HepG2 (cell line): ENCODE results near the gene PXMP4. TPM values are rescaled to one million over a fixed set of nuclear protein-coding genes. Genes with fewer than 3 reads are reported as not detected.

Experiments
- ATF7-NPFF ChIP-seq: sonication (generic); formaldehyde crosslinking; IDR thresholded peaks from 2 replicates; pipeline ENCODE4 v1.8.1; 2023; ENCODE audit warnings: mild to moderate bottlenecking, low read depth, missing genetic modification reagents, moderate library complexity
- CC2D1A ChIP-seq: sonication (generic); formaldehyde crosslinking; IDR thresholded peaks from 2 replicates; pipeline ENCODE4 v1.8.1; 2023; ENCODE audit warnings: mild to moderate bottlenecking, missing genetic modification reagents
- CEBPB ChIP-seq: IDR thresholded peaks from 2 replicates; pipeline ENCODE4 v1.6.1; 2011; ENCODE audit warnings: low read depth, low read length, improper control_type of control experiment, borderline replicate concordance
- DNMT3B ChIP-seq: conservative IDR thresholded peaks from 2 replicates; pipeline ENCODE4 v1.6.1; 2016; ENCODE audit warnings: missing biosample characterization, control low read depth
- HDAC1 ChIP-seq: sonication (generic); formaldehyde crosslinking; IDR thresholded peaks from 2 replicates; pipeline ENCODE4 v1.5.1; 2020; ENCODE audit warnings: mild to moderate bottlenecking, missing genetic modification reagents
- HIC2 ChIP-seq: sonication (generic); formaldehyde crosslinking; IDR thresholded peaks from 2 replicates; pipeline ENCODE4 v1.9.0; 2022; ENCODE audit warnings: low read depth, missing genetic modification reagents
- ISL2 ChIP-seq: sonication (generic); formaldehyde crosslinking; IDR thresholded peaks from 2 replicates; pipeline ENCODE4 v1.5.0; 2020; ENCODE audit warnings: missing genetic modification reagents
- KIAA2018 ChIP-seq: sonication (generic); formaldehyde crosslinking; IDR thresholded peaks from 2 replicates; pipeline ENCODE4 v1.5.0; 2020; ENCODE audit warnings: mild to moderate bottlenecking, missing genetic modification reagents, borderline replicate concordance
- LRRFIP1 ChIP-seq: sonication (generic); formaldehyde crosslinking; conservative IDR thresholded peaks from 2 replicates; pipeline ENCODE4 v1.4.0; 2020; ENCODE audit warnings: missing genetic modification reagents
- MAFG ChIP-seq: sonication (generic); formaldehyde crosslinking; IDR thresholded peaks from 2 replicates; pipeline ENCODE4 v1.5.1; 2020; ENCODE audit warnings: mild to moderate bottlenecking, missing genetic modification reagents
- SP4 ChIP-seq: sonication (generic); formaldehyde crosslinking; IDR thresholded peaks from 2 replicates; pipeline ENCODE4 v1.8.1; 2023; ENCODE audit warnings: mild to moderate bottlenecking, missing genetic modification reagents
- TAF1 ChIP-seq: sonication (generic); formaldehyde crosslinking; IDR thresholded peaks from 2 replicates; pipeline ENCODE4 v1.4.0; 2020; ENCODE audit warnings: missing genetic modification reagents
- ZBTB1 ChIP-seq: sonication (generic); formaldehyde crosslinking; IDR thresholded peaks from 2 replicates; pipeline ENCODE4 v1.4.0; 2020; ENCODE audit warnings: missing genetic modification reagents, borderline replicate concordance
- ZFP41 ChIP-seq: sonication (generic); formaldehyde crosslinking; IDR thresholded peaks from 2 replicates; pipeline ENCODE4 v1.4.0; 2020; ENCODE audit warnings: mild to moderate bottlenecking, missing genetic modification reagents, borderline replicate concordance
- ZNF331 ChIP-seq: sonication (generic); formaldehyde crosslinking; IDR thresholded peaks from 2 replicates; pipeline ENCODE4 v1.4.0; 2020; ENCODE audit warnings: missing genetic modification reagents
- ZNF547 ChIP-seq: sonication (generic); formaldehyde crosslinking; IDR thresholded peaks from 2 replicates; pipeline ENCODE4 v1.5.1; 2020; ENCODE audit warnings: mild to moderate bottlenecking, missing genetic modification reagents
- ZNF552 ChIP-seq: sonication (generic); formaldehyde crosslinking; IDR thresholded peaks from 2 replicates; pipeline ENCODE4 v1.9.0; 2022; ENCODE audit warnings: missing genetic modification reagents, mild to moderate bottlenecking, borderline replicate concordance
- ZNF737 ChIP-seq: sonication (generic); formaldehyde crosslinking; IDR thresholded peaks from 2 replicates; pipeline ENCODE4 v1.5.0; 2020; ENCODE audit warnings: missing genetic modification reagents, mild to moderate bottlenecking, borderline replicate concordance
- polyA plus RNA-seq, 8 experiments: library from polyadenylated mRNA; depleted of rRNA in 3 of 8; stranded (reverse) in 7 of 8; unstranded in 1 of 8; fragments of >200 nt; fragmentation: Illumina TruSeq in 4 of 8; extraction: Trizol in 4 of 8; gene quantifications; 2 replicates each; pipeline versions ENCODE4 v1.2.1 to v1.2.3, GENCODE V29; 2011 to 2016; ENCODE audit warnings: low read depth in 4 of 8, missing spikeins in 1 of 8, mixed read lengths in 1 of 8; ENCODE audit not compliant: insufficient read depth in 1 of 8
- total RNA-seq, 5 experiments: library from RNA; depleted of rRNA; stranded (reverse); fragments of >200 nt; fragmentation: Illumina TruSeq; extraction: Trizol; gene quantifications; 2 replicates each; pipeline ENCODE4 v1.2.3, GENCODE V29; 2016; ENCODE audit warnings: low read depth in 1 of 5

Gene PXMP4
- total and polyA plus RNA-seq, 2 of the 13 experiments (the other 11 are each of a cell fraction or from before 2014, with no cell fraction given): not detected

- no peak for TF ChIP-seq ATF7-NPFF (CRISPR knock-in tag)
- no peak for TF ChIP-seq TAF1 (CRISPR knock-in tag)
- no peak for TF ChIP-seq ZNF547
- no peak for TF ChIP-seq ZBTB1 (CRISPR knock-in tag)
- peak; percentile 49; the same call in 1 of the 2 replicates for TF ChIP-seq SP4 (CRISPR knock-in tag)
- no peak for TF ChIP-seq MAFG (CRISPR knock-in tag)
- TF ChIP-seq CEBPB: no peak
- TF ChIP-seq ZNF552 (CRISPR knock-in tag): no peak
- TF ChIP-seq ZNF737 (CRISPR knock-in tag): no peak
- TF ChIP-seq LRRFIP1: no peak
- no peak for TF ChIP-seq CC2D1A (CRISPR knock-in tag)
- 0 out of 2 replicates have a peak, but pooled peaks have one; percentile 26 for TF ChIP-seq HIC2
- no peak for TF ChIP-seq ISL2 (CRISPR knock-in tag)
- TF ChIP-seq ZNF331 (CRISPR knock-in tag): no peak
- peak; percentile 31; the same call in 1 of the 2 replicates for TF ChIP-seq HDAC1
- no peak for TF ChIP-seq ZFP41 (CRISPR knock-in tag)
- TF ChIP-seq KIAA2018 (CRISPR knock-in tag): no peak
- TF ChIP-seq DNMT3B: no peak
These were observed 9.2 kb downstream of the PXMP4 start (continued) for GRCh38 chr20:33710681-33711445.
